HFFc6 (cell line): Measurements from ENCODE around the gene GALNT2. TPM values are rescaled to one million over a fixed set of nuclear protein-coding genes. Genes with fewer than 3 reads are reported as not detected.

Experiments used
- DNase-seq: peaks from one replicate; pipeline ENCODE4 v3.0.0-alpha.2; 2018
- H3K27ac Mint-ChIP-seq: 2 replicates; pipeline ENCODE4 v1.8.0; 2020; ENCODE audit warnings: mild to moderate bottlenecking, mixed read lengths
- H3K27me3 Mint-ChIP-seq: 2 replicates; pipeline ENCODE4 v1.8.0; 2021; ENCODE audit warnings: mild to moderate bottlenecking, moderate library complexity, mixed read lengths; ENCODE audit not compliant: insufficient read depth
- H3K36me3 Mint-ChIP-seq: 2 replicates; pipeline ENCODE4 v1.8.0; 2021; ENCODE audit warnings: low read depth, mixed read lengths
- H3K4me1 Mint-ChIP-seq: 2 replicates; pipeline ENCODE4 v1.8.0; 2020; ENCODE audit warnings: low read depth, mixed read lengths
- H3K4me3 Mint-ChIP-seq: 2 replicates; pipeline ENCODE4 v1.8.0; 2020; ENCODE audit warnings: mild to moderate bottlenecking, moderate library complexity, mixed read lengths
- H3K9me3 Mint-ChIP-seq: 2 replicates; pipeline ENCODE4 v1.8.0; 2020; ENCODE audit warnings: mild to moderate bottlenecking, mixed read lengths
- total RNA-seq, 6 experiments: library from RNA; stranded (reverse); fragmentation: NEBNext Ultra II Directional; extraction: Animal tissue kit (Norgen Biotek cat#: 25700); gene quantifications; 2 replicates in 1 of 6; 3 replicates in 5 of 6; pipeline ENCODE4 v1.2.3, GENCODE V29; 2021
- TF ChIP-seq, protein P1 (sequence below): fragments of 200-600 bp; sonication (generic); IDR thresholded peaks from 2 replicates; pipeline ENCODE4 v1.5.0; 2021; ENCODE audit warnings: antibody characterized with exemption, mild to moderate bottlenecking

GALNT2 gene
- total RNA-seq, 6 experiments from 2014 or later, result 174 to 194 (median 181) TPM

DNA sequence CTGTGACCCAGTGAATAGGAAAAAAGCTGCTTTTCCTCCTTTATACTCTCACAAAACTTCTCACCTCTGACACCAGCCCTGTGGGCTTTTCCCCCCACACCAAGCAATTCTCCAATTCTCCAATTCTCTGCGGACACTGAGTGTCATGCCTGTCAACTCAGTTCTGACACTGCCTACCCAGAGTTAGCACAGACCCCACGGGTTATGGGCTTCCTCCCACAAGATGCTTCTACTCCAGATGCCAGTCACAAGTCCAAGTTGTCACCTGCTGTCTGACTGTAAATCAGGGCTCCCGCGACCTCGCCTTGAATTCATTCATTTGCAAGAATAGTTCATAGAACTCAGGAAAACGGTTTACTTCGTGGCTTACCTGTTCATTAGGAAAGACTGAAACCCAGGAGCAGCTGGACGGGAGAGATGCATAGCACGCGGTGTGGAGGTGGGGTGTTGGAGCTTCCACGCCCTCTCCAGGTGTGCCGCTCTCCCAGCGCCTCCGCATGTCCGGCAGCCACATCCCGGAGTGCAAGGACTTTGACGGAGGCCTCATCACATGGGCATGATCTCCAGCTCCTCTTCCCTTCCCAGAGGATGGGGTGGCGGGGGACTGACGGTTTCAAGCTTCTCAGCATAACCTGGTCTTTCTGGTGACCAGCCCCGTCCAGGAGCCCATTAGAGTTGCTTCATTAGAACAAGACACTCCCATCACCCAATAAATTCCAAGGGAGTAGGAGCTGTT is 204.4 kb downstream of the GALNT2 start:
- no peak for DNase-seq
- peaks cover 5% of the 10 kb centered on the region; the same call in 1 of the 2 replicates for H3K36me3 Mint-ChIP-seq
- no peak overlapping the region; the same call in 1 of the 2 replicates for H3K27ac Mint-ChIP-seq
- H3K4me1 Mint-ChIP-seq, result no peaks in the 10 kb centered on the region
- H3K4me3 Mint-ChIP-seq, result no peak overlapping the region
- no peaks in the 10 kb centered on the region for H3K9me3 Mint-ChIP-seq
- TF ChIP-seq, protein P1, sequence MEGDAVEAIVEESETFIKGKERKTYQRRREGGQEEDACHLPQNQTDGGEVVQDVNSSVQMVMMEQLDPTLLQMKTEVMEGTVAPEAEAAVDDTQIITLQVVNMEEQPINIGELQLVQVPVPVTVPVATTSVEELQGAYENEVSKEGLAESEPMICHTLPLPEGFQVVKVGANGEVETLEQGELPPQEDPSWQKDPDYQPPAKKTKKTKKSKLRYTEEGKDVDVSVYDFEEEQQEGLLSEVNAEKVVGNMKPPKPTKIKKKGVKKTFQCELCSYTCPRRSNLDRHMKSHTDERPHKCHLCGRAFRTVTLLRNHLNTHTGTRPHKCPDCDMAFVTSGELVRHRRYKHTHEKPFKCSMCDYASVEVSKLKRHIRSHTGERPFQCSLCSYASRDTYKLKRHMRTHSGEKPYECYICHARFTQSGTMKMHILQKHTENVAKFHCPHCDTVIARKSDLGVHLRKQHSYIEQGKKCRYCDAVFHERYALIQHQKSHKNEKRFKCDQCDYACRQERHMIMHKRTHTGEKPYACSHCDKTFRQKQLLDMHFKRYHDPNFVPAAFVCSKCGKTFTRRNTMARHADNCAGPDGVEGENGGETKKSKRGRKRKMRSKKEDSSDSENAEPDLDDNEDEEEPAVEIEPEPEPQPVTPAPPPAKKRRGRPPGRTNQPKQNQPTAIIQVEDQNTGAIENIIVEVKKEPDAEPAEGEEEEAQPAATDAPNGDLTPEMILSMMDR, result no peak
- H3K27me3 Mint-ChIP-seq, result peaks cover 4% of the 10 kb centered on the region; the same call in 1 of the 2 replicates

GRCh38 chr1:230272557-230272956 is 205.5 kb downstream of the GALNT2 start:
- no peaks in the 10 kb centered on the region for H3K4me1 Mint-ChIP-seq
- H3K27me3 Mint-ChIP-seq, result peaks cover 4% of the 10 kb centered on the region; the same call in 1 of the 2 replicates
- no peak overlapping the region for H3K4me3 Mint-ChIP-seq
- no peak for DNase-seq
- peaks cover 5% of the 10 kb centered on the region; the same call in 1 of the 2 replicates for H3K36me3 Mint-ChIP-seq
- TF ChIP-seq, protein P1, result no peak
- H3K9me3 Mint-ChIP-seq, result no peaks in the 10 kb centered on the region
- no peak overlapping the region for H3K27ac Mint-ChIP-seq

GRCh38 chr1:230273141-230273710 is 206.2 kb downstream of the GALNT2 start:
- peaks cover 5% of the 10 kb centered on the region; the same call in 1 of the 2 replicates for H3K36me3 Mint-ChIP-seq
- no peak overlapping the region for H3K4me3 Mint-ChIP-seq
- H3K9me3 Mint-ChIP-seq, result no peaks in the 10 kb centered on the region
- no peak overlapping the region for H3K27ac Mint-ChIP-seq
- peaks cover 4% of the 10 kb centered on the region; the same call in 1 of the 2 replicates for H3K27me3 Mint-ChIP-seq
- TF ChIP-seq, protein P1, result no peak
- no peak for DNase-seq
- no peaks in the 10 kb centered on the region for H3K4me1 Mint-ChIP-seq

GRCh38 chr1:230274254-230274653 is 207.2 kb downstream of the GALNT2 start:
- Mint-ChIP-seq H3K27ac (no peak overlapping the region), H3K9me3 (no peaks in the 10 kb centered on the region), H3K36me3 (peaks cover 5% of the 10 kb centered on the region; the same call in 1 of the 2 replicates), H3K27me3 (peaks cover 5% of the 10 kb centered on the region), H3K4me3 (no peak overlapping the region), H3K4me1 (no peaks in the 10 kb centered on the region)
- DNase-seq, result no peak
- TF ChIP-seq, protein P1, result no peak

- Mint-ChIP-seq H3K27me3 (peaks cover 4% of the 10 kb centered on the region), H3K4me3 (no peak overlapping the region), H3K36me3 (peaks cover under 1% of the 10 kb centered on the region; the same call in 1 of the 2 replicates), H3K9me3 (no peaks in the 10 kb centered on the region), H3K27ac (no peak overlapping the region), H3K4me1 (no peaks in the 10 kb centered on the region)
- TF ChIP-seq, protein P1, result no peak
- DNase-seq, result no peak
Measured at GRCh38 chr1:230276401-230276800, 209.4 kb downstream of the GALNT2 start.
